NCI-H774 (cell line): Measurements from ENCODE around the gene CEP104.

Experiments
- DNase-seq: peaks from one replicate; lab custom pipeline; 2025; lab: John Stamatoyannopoulos, UW

Gene CEP104

GRCh38 chr1:3868464-3869006, 11.5 kb upstream of the CEP104 start:
- DNase-seq = no peak

- no peak for DNase-seq
Observed at GRCh38 chr1:3865606-3866160, 8.7 kb upstream of the CEP104 start.

DNA sequence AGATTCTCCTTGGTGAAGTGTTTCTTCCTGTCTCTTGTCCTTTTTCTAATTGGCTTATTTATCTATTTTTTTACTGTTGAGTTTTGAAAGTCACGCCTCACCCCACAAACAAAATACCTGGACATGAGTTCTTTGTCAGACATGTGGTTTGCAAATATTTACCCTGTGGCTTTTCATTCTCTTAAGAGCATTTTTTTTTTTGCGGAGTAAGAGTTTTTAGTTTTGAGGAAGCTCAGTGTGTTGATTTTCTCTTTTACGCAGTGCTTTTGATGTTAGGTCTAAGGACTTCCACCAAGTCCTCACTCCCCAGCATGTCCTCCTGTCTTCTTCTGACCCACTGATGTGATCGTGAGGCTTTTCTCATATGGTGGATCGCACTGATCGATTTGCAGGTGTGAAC, 7.9 kb upstream of the CEP104 start:
- no peak for DNase-seq

- no peak for DNase-seq
Observed at GRCh38 chr1:3863231-3863935, 6.4 kb upstream of the CEP104 start.

DNA sequence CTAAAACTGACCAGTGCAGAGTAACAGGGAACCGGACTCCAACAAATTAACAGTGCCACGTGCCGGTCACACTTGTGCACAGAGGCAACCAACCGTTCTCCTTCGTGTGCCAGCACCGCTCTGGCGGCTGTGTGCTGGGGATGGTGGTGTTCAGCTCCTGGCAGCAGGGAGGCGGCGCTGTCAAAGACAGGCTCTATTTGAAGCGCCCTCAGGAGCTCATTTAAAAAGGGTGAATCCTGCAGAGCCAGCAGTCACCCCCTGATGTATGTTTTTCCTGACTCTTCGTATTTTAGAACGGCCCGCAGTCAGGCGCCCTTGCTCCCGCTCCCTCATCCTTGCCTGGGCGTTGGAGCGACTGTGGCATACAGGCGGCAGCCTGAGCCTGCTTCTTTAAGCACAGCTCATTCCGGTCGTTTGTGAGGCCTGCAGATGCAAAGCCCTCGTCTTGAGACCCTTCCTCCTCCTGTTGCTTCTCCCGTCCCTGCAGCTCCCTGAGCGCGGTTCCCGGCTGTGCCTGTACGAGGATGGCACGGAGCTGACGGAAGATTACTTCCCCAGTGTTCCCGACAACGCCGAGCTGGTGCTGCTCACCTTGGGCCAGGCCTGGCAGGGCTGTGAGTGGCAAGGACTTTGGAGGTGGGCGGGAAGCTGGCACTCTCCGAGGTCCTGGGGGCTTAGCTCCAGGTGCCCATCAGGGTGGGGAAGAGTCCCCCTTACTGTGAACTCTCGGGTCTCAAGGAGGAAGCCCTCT, 1.4 kb upstream of the CEP104 start:
- DNase-seq = no peak

DNA sequence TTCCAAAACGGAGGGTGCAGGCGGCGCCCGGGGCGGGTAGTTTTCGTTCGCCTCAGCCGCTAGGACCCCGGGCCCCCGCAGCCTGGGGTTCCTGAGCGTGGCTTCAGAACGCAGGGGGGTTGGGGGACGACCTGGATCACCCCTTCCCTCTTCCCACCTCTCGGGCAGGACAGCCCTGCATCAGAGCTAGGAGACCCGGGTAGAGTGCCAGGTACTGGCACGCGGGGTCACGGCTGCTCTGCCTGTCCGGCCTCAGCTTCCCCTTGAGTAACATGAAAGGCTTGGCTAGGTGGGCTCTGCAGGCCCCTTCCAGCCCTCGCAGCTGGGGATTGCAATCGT, 749 bp upstream of the CEP104 start:
- no peak for DNase-seq

- no peak for DNase-seq
Observed at GRCh38 chr1:3852711-3853485, 4.1 kb downstream of the CEP104 start.

DNA sequence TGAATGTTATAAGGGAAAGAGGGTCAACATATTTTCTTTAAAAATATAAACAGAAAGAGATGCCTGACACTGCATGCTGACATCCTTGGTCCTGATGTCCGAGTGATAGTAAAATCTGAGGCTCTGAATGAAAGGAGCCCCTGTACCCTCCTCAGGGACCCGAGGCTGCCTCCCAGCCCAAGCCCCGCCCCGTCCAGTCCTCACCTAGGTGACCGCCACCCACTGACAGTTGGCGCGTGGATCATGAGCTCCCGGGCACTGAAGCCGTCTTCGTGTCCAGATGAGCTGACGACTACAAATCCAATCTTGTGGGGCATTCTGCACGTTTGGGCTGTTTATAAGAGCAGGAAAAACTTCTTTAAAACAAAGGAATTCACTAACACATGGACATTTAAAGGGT, 4.9 kb downstream of the CEP104 start:
- DNase-seq = no peak

DNA sequence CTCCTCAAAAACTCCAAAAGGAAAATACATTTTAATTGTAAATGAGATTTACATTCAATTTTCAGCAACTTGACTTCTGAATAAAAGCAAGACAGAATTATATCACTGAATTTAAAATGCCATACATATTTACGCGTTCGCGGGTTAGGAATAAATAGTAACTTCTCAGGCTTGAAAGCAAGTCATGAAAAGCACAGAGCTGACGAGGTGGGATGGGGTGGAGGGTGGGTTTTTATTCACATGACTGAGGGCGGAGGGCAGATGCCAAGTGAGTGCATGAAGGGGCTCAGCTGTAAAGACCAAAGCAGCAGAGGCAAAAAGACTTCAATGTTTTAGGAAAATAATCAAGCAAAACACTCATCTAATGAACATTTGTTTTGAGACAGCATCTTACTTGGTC, 5.7 kb downstream of the CEP104 start:
- no peak for DNase-seq

- no peak for DNase-seq
Observed at GRCh38 chr1:3850857-3851256, 6.2 kb downstream of the CEP104 start.

DNA sequence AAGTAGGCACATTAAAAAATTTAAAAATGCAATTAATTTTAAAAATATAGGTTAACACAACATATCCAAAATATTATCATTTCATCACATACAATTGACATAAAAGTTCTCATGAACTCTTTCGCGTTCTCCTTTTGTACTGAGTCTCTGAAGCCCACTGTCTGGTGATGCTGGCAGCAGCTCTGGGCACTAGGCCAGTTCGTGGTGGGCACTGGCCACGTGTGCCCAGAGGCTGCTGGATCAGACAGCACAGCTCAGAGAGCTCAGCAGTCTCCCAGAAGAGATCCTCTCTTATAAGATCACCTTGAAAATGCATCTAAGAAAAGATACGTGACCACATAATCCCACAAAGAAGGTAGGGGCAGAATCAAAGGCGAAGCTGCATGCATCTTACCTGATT, 9.9 kb downstream of the CEP104 start:
- no peak for DNase-seq

- no peak for DNase-seq
Observed at GRCh38 chr1:3846541-3846940, 10.5 kb downstream of the CEP104 start.

GRCh38 chr1:3842912-3843311, 14.1 kb downstream of the CEP104 start:
- DNase-seq = no peak

GRCh38 chr1:3841491-3841890, 15.5 kb downstream of the CEP104 start:
- no peak for DNase-seq

DNA sequence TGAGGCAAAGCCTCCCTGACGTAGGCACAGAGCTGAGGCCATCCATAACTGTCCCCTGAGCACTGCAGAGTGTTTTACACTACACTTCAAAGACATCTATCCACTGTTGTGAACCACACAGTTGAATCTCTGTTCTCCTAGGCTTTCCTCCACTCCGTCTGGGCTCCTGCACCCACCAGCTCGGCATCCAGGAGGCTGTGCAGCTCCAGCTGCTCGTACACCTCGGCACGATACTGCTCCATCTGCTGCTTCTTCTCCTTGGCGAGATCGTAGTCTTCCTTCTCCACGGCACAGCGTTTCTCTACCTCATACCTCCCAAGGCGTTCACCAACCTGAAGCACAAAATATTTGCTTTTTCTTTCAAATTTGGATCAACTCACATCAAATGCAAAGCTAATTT, 18.2 kb downstream of the CEP104 start:
- DNase-seq = no peak

DNA sequence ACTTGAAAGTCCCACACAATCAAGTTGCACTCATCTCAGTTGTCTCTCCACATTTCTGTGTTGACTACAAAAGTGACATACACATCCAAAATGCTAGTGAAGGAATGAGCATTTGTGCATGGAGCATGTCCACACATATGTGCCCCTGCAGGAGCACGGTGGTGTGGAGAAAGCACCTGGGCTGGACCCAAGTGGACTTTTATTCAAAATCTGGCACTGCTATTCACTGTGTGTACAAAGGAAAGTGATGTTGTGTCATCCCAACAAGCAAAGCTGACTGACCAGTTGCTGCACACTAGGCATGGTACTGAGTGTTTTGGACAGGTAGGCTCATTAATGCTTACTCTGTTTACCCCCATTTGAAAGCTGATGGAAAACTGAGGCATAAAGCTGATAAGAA, 19.3 kb downstream of the CEP104 start:
- no peak for DNase-seq

- DNase-seq = no peak
Observed at GRCh38 chr1:3837200-3837599, 19.8 kb downstream of the CEP104 start.

DNA sequence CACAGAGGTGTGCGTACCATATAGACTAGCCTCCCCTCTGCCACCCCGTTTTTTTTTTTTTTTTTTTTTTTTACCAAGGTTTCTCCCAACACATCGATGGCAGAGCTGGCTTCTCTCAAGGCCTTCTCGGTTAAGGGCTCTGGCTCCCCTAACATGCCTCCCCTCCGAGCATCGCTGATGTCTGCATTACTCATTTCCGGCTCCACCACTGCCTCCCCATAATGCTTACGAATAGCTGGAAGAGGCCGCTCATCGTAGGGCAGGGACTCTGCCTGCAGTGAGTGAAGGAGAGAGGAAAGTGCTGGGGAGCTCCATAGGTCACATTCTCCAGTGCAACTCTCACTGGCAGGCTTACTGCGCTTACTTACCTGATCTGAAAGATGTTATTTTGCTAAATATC, 20.6 kb downstream of the CEP104 start:
- DNase-seq = no peak

GRCh38 chr1:3834701-3835100, 22.3 kb downstream of the CEP104 start:
- no peak for DNase-seq

DNA sequence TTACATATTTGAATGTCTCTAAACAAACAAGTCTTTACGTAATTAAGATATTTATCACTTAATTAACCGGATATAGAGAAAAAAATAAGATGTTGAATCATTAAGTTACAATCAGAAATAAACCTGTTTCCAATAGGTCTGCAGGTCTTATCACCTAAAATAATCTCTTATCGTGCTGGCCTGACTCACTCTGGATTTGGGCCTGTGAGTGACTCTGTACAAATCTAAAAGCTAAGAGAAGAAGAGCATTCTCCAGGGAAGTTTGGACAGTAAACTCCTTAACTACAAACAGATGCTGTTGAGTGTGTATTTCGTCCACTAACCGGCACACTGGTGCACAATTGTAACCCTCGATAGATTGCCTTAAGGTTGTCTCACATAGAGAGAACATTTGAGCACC, 25.3 kb downstream of the CEP104 start:
- no peak for DNase-seq

DNA sequence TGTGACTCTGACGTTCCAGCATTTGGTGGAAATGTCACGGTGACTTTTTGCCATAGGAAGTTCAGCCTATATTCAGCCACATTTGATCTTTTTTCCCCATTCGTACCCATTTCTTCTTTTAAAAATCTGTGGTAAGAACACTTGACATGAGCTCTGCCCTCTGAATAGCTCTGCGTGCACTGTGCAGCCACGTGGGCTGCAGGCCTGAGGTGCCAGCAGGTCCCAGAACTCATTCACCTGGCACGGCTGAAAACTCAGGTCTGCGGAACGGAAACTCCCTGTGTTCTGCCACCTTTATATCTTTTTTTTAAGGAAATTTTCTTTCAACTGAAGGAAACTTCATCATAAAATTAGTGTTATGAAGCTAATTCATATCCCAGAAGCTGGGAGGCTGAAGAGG, 28.6 kb downstream of the CEP104 start:
- DNase-seq = no peak

DNA sequence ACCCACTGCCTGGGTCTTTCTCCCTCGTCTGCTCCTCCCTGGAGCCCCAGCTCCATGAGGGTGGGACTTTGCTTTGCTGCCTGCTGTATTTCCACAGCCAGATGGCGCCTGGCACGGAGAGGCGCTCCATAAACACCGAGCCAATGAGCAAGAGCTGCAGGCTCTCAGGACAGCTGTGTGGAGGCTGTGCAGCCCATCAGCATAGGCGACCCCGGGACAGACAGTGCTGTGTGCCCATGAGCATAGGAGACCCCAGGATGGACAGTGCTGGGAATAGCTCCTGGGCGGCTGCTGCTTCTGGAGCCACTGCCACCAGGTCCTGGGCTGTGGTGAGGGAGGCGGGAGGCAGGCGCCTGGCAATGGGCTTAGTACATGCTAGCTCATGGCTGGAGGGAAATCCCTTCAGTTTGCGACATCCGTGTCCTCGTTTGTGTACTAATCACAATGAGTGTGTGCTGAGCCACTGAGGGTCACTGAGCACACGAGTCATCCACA, 29.2 kb downstream of the CEP104 start:
- DNase-seq = no peak
